ENCODE measurements around the gene MYO1D. TPM values are rescaled to one million over a fixed set of nuclear protein-coding genes. Genes with fewer than 3 reads are reported as not detected.
"Not testable (repeated sequence)": the region's sequence is repeated elsewhere in the genome, so short reads cannot be mapped to it uniquely, and the experiment has no call there.

MYO1D gene
- total RNA-seq, 1 donor from 2014 or later = 48.8 TPM

DNA sequence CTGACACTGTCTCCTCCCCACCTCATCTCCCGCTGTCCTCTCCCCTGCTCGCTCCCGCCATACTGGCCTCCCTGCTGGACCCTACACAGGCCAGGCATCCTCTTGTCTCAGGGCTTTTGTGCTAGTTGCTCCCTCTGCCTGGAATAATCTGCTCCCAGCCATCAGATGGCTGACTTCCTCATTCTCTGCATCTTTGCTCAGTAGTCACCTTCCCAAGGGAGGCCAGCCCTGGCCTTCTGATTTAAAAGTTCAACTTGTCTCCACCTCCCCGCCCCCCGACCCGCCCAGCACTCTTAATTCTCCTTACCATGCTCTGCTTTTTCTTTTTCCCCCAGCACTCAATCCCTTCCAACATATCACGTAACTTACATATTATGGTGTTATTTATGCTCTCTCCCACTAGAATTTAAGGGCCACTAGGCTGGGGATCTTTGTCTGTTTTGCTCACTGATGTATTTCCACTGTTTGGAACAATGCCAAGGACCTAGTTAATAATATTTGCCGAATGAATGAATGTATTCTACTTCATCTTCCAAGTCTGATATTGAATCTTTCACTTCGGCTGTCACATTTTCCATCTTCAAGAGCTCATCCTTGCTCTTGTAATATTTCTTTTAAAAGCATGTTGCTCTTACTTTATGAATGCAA is 211.9 kb downstream of the MYO1D start:
- DNase-seq = no peak

DNA sequence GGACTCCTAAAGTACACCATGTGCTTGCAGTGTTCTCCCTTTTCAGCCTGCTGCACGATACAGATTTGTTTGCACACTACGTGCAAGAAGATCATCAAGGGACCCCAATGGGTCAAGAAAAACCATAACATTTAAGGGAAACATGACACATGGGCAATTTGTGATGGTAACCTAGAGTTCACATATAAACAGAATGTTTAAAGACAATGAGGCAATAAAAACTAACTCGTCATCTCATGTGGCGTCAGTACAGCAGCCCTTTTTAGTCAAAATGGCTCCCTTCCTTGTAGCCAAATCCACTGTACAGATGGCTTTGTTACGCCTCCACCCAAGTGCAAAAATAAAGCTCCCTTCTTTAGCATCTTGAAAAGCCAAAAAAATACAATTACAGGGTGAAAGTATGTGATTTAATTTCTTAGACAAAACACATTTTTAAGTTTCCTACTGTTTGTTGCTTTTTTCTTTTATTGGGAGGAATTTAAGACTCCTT is 216.4 kb downstream of the MYO1D start:
- no peak for DNase-seq

DNA sequence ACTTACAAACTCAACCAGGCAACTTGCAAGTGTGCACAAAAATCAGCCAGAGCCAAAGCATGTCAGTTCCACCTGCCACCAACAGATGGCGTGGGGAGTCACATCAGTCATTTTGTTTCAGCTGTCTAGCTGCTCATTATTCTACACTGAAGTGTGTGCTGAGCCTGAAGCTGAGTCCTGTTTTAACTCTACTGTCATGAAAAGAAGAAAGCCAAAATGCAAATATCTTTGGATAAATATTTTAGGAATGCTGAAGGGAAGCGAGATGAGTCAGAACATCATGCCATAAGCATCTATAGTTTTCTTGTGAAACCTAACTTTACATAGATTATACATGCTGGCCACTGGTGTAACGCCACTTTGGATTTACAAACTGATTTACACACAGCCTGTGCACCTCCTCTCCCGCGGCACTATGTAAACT is 217.5 kb downstream of the MYO1D start:
- peak; percentile 89 for DNase-seq

DNA sequence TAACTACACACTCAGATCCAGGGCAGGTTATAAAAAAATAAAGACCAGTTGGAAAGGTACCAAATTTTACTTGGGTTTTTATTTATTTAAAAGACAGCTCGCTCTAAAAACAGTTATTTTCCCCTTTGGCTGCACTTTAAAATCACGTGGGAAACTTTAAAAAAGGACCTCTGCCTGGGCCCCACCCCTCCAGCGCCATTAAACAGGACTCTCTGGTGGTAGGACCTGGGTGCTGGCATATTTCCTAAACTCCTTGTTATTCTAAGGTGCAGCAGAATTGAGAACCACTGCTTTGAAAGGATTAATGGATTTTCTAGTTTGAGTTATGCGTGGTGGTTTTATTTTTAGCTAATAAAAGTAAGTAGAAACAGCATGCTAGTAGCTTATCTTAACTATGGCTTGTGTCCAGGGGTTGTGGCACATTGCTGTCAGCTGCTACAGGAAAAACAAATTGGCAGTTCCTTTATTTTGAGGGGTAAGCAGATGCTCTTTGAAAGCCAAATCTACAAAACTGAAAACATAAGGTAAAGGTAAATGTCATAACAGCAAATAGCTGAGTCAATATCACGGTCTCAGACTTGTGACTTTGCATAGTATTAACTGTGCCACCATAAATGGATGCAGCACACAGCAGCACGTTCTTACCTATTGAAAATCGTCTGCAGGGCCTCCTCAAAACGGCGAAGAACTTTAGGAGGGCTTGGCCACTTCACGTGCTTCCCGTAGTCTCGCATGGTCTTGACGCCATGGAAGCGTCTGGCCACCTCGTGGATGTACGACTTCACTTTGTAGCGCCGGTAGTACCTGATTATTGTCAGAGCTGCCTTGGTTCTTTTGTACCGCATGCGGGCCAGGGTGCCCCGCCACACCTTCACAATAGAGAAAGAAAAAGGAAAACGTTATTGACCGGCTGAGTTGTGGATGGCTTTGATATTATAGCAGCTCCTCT is 218.2 kb downstream of the MYO1D start:
- no peak for DNase-seq

DNA sequence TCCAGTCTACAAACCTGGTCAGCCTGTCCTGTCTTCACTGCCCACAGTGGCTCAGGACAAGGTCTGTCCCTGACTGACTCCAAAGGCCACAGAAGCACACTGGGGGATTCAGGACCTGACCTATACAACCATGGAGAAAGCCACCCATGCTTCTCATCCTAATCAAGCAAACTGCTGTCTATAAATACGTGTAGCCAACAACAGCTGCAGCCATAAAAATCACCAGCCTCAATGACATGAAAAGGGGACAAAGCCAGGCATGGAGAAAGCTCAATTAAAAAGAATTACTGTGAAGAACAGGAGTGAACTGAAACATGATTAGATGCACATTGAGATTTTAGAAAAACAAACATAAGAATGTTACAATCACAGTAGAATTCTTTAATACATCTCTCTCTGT is 220.0 kb downstream of the MYO1D start:
- no peak for DNase-seq

DNA sequence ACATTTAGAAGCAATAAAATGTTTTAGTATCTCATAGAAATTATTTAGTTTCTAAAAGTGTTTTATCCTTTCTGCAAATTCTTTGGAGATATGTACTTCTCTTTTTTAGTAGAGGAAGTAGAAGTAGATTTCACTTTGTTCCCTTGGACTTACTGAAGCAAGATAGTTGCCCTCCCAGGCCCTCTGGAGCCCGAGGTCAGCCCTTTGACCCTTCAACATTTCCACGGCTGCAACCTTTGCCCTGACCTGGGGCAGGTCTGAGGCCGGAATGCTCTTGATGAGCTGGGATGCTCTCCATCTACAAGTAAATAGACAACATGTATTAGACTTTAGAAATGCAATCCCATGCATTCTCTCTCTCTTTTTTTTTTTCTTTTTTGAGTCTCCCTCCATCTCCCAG is 222.6 kb downstream of the MYO1D start:
- no peak for DNase-seq

DNA sequence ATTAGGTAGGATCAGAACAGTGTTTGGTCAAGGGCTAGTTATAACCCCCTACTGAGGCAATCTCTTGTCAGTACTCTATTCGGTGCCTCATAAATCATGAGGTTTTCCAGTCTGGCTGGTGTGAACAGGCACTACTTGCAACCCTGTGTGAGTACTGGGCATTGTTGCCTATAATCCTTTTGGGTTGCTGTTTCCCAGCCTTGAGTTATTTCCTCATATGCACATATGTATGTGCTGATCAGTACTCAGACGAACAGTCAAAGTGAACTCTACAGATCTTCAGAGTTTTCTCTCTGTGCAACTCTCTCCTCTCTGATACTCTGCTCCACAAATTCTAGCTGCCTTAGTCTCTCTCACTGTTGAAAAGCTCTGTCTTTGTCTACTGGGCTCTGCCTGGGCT is 225.8 kb downstream of the MYO1D start:
- DNase-seq = no peak

DNA sequence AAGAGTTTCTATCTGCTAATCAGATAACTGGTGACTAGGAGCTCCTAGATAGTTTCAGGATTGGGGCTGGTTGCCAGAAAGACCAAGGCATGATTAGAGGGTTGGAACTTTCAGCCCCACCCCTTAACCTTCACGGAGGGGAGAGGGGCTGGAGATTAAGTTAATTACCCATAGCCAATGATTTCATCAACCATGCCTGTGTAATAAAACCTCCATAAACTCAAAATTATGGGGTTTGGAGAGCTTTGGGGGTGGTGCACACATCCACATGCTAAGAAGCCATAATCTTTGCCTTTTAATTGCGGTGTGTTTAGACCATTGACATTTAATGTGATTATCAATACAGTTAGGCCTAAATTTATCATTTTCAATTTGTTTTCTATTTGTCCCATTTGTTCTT is 228.5 kb downstream of the MYO1D start:
- DNase-seq = no peak

DNA sequence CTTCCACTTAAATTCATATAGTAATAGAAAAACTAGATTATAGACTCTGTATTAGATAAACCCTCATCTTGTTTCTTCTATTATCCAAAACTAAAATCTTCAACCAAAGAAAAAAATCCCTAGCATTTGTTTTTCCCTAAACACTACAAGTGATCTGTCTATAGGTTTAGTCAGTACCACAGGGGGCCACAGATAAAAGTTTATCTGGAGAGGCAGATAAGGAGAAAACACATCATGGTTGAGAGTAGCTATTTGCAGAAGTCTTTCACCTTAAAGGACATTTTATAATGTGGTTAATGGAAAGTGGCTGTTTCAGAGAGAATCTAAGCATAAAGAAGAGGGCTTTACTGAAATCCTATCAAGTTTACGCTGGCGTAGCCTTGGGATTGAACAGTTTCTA is 230.0 kb downstream of the MYO1D start:
- DNase-seq = no peak

DNA sequence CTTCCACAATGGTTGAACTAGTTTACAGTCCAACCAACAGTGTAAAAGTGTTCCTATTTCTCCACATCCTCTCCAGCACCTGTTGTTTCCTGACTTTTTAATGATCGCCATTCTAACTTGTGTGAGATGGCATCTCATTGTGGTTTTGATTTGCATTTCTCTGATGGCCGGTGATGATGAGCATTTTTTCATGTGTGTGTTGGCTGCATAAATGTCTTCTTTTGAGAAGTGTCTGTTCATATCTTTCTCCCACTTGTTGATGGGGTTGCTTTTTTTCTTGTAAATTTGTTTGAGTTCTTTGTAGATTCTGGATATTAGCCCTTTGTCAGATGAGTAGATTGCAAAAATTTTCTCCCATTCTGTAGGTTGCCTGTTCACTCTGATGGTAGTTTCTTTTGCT is 235.4 kb downstream of the MYO1D start:
- not testable (repeated sequence) for DNase-seq

DNA sequence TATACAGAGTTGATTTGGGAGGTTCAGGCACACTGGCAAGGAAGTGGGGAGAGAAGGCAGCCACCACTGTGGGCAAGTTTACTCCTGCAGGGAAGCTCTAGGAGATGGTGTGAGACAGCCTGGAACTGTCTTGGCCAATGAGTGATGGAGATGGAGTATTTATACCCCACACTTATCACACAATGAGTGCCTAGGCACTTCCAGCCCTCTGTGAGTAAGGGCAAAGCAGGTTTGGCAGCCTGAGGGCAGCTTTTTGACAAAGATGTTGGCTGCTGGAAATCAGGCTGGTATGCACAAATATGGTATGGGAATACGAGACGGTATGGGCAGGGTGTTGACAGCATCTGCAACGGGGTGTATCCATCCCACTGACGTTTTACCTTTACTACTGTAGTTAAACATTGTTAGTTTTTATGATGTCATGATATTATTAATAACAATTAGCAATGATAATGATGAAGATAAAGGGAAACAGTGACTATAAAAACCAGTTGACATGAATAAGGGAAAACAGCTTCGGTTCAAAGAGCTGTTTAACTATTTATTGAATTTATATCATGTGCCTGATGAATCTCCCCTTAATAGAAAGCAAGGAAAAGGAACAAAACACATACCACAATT is 240.2 kb downstream of the MYO1D start:
- no peak for DNase-seq

DNA sequence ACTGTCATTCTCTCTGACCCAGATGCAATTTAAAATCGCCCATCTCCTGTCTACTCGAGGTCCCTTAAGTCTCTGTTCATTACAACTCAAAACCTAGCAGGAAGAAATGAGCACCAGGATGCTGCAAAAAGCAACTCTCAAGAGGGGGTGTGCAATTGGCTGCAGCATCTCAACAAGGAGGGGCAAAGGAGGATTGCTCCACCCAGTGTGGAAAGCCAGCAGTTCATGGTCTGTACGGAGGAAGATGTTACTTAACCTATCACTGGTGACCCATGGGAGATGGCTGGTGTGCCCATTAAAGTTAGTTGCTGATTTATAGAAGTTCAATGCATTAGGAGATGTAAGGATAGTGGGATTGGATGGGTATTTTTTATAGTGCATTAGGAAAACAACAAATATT is 242.8 kb downstream of the MYO1D start:
- no peak for DNase-seq

DNA sequence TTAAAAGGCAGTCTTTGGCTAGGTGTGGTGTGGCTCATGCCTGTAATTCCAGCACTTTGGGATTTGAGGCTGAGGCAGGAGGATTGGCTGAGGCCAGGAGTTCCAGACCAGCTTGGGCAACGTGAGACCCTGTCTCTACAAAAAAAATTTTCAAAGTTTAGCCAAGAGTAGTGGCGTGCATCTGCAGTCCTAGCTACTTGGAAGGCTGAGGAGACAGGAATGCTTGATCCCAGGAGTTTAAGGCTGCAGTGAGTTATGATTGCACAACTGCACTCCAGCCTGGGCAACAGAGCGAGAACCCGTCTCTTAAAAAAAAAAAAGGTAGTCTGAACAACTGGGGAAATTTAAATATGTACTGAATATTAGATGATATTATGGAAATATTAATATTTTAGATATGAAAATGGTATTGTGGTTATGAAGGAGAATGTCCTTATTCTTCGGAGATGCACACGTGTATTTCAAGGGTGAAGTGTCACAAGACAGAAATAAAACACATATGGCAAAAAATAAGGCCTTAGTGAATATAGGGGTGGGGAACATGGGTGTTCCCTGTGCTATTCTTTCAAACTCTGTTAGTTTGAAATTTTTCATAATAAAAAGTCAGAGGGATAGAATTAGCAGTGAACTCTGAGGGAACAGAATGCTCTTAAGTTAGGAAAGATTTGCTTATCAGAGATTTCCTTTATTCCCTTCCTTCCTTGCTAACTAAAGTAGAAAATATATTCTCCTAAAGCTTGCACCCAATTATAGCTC is 245.4 kb downstream of the MYO1D start:
- no peak for DNase-seq

DNA sequence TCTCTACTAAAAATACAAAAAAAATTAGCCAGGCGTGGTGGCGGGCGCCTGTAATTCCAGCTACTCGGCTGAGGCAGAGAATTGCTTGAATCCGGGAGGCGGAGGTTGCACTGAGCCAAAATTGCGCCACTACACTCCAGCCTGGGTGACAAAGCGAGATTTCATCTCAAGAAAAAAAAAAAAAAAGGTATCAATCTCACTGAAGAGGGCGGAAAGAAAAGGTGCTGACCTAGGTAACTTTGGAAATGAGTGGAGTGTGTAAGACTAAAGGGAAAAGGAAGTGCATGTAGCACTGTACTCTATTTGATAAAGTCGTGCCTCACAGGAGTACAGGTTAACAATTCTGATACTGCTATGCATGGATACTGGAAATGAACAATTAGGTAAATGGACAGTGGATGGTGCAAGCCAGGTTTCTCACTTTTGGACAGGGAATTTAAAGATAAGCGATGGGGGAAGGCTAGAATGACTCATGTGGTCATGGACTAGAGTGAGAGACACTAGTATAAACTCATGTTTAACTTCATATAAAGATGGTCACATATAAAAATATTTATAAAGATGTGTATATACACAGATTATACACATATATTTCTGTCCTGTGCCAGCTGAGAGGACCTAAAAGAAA is 247.2 kb downstream of the MYO1D start:
- no peak for DNase-seq

DNA sequence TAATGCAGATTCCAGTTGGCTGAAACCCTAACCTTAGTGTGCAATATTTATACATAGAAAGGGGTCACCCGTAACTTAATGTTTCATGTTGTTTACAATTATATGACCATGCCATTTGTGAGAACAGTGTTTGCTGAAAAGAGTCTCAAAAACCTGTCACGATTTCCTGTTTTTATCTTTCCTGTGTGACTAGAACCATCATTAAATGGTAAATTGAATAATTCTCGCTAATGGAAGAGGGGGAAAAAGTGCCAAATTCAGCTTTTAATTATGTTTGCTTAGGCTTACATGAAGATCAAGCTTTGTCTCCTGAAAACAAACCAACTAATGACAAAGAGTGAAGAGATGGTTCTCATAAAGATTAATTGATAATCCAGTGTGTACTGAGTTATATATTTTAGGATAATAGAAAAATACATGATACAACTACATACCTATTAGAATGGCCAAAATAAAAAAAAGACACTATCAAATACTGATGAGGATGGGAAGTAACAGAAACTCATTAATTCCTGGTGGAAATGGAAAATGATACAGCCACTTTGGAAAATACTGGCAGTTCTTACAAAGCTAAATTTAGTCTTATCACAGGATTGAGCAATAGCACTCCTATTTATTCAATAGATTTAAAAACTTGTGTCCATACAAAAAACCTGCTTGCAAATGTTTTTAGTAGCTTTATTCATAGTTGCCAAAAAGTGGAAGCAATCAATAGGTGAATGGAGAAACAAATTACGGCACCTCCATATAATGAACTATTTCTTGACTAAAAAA is 248.5 kb downstream of the MYO1D start:
- DNase-seq = no peak

DNA sequence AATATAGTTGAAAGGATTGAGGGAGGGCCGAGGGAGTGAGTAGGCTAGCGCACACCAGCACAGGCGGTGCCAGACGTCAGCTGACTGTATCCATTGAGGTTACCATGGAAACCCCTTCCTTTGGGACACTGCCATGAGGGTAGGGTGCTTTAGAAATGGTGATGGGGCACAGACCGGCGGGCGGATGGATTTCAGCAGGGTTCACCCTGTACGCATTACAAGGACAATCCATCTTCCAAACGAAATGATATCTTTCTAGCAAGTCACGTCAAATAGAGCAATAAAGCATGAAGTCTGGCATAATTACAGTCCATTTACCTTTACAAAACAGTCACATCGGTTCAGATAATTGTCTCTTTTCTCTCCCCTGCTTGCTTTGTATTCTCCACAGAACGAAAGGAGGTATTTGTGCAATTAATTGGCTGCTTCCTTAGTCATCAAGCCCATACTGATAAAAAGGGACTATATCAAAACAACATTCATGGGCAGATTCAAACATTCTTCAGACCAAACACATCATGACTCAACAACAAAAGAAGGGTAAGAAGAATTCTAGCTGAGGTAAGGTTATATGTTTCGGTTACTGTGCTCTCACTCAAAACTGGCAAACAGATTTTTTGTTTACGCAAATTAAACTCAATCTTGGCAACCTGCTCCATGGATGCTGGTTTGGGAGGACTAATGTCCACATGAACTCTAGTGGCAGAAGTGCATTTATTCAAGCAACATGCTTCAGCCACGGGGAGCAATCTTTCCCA is 249.5 kb downstream of the MYO1D start:
- no peak for DNase-seq

DNA sequence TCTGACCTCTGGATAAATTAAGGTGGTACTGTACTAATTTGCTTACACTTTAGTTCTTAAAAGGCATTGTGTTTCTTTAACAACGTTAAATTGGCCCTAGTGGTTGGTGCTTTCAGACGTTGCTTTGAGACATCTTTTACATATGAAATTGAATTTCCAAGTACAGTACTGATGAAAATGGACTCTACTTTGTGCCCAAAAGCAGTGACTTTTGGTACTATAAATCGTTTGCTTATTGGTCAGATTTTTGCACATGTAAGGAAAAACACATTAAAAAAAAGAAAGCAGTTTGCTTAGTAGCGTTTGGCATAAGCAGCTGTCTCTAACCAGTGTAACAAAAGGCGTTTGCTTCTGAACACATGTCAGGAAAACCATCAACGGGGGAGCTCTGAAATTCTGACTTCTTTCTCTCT is 250.5 kb downstream of the MYO1D start:
- no peak for DNase-seq

DNA sequence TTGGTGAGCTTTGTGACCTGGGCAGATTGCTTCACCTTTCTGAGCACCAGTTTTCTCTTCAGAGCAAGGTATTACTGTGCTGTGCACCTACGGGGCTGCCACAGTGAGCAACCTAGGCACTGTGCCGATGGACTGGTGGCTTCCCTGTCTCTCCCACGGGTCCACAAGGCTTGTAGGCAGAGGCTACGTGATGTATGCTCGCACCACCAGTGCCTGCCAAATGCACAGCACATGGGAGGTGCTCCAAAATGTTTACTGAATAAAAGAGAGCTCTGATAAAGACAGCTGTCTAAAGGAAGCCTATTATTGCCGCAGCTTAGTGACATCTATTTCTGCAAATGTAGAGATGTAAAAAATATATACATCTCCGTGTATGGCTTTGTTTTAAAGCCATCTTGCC is 251.0 kb downstream of the MYO1D start:
- DNase-seq = no peak

DNA sequence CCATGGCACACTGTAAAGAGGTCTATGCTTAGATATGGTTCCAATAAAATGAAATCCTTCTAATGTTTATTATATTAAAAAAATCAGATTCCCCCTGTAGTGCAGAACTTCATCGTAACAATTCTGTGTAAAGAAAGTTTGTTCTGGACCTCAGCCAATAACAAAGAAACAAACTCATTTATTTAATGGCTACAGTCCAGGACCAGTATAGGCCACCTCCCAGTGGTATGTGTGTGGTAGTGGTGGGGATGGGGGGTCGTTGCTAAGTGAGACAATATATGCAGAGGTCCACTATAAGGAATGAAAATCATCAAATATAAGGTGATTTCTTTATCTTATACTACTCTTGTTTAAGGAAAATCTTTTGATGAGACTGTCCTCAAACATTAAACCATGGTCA is 253.7 kb downstream of the MYO1D start:
- peak; percentile 58 for DNase-seq

DNA sequence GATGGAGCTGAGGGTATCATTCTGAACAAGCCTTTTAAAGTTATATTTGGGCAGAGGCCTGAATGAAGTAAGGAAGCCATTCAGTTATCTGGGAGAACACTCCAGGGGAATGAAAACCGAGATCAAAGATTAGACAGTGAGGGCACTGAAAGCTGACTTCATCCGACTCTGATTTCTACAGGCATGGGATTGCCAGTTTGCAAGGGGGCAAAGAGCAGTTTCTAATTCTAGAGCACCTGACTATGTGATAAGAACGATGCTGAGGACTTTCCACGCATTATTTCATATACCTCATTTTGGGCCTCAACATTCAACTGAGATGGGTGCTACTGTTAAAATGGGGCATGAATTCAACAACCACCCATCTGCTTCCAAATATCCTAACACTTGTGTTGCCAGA is 254.4 kb downstream of the MYO1D start:
- DNase-seq = no peak
